Stimulated activated naive CD4-positive, alpha-beta T cell treated with Interleukin-2 at 50 U/mL for 16 hours (primary cell): ENCODE data around the gene KIF1B.
"Not testable (repeated sequence)": the region's sequence is repeated elsewhere in the genome, so short reads cannot be mapped to it uniquely, and the experiment has no call there.

Experiments
- DNase-seq: peaks from one replicate; lab custom pipeline; 2025; lab: John Stamatoyannopoulos, UW

KIF1B gene

DNA sequence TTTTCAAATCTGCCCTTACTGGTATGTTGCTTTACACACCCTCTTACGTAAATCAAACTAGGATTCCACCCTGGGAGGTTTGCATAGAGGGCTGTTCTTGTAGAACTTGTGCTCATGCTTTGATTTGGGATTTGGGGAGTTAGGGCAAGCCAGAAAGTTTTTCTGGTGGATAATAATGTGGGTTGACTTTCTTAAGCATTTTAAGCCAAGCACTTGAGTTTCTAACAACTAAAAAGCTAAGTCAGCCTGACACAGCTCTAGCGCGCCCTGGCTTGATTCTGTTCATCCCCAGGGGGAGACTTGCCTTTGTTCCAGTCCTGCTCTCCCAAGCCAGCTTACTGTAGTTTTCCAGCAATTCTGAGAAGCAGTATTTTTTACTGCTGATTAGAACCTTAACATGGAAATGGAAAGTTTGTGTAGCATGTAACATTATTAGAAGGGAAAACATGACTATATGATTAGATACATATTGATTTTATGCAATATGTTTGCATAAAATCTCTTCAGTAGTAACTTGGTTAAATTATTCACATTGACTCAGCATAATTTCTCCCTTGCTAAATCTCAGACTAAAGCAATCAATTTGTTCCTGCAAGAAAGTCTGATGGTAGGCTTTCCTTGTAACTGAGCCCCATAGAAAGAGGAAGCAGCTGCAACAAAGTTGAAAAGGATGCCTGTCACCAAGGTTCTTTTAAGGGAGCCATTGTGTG lies 177.5 kb downstream of the KIF1B start:
- DNase-seq = no peak

DNA sequence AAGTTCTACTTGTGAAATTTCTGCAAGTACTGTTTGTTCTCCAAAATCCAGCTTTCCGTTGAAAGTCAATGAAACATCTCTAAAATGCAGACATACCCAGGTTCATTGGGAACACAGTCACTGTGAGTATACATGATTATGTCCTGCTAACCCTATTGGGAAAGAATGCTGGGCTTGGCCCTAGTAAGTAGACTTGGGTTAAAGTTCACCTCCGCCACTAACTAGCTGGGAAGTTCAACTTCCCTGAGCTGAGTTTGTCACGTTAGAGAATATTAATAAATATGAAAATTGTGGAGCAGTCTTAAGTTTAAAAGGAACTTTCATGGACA lies 178.0 kb downstream of the KIF1B start:
- DNase-seq = no peak

DNA sequence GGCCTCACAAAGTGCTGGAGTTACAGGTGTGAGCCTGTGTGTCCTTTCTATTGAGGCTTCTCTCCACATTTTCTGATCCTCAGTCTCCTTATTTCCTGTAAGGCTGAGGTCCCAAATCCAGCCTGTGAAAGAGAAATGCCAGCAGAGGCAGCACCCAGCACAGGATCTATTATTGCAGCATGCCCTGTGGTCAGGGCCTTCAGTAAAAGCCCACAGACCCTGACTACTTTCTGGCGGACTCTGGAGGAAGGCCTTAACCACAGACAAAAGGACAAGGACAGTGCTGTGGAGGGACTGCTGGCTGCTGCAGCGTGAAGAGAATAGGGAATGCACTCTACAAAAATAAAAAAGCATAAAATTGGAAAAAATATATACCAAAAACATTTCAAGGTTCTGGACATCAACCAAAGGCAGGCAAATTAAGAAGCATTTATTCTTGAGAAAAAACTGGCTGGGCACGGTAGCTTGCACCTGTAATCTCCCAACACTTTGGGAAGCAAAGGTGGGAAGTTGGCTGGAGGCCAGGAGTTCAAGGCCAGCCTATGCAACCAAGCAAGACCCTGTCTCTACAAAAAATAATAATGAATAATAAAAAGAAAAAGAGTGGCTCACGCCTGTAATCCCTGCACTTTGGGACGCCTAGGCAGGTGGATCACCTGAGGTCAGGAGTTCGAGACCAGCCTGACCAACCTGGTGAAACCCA lies 179.1 kb downstream of the KIF1B start:
- no peak for DNase-seq

DNA sequence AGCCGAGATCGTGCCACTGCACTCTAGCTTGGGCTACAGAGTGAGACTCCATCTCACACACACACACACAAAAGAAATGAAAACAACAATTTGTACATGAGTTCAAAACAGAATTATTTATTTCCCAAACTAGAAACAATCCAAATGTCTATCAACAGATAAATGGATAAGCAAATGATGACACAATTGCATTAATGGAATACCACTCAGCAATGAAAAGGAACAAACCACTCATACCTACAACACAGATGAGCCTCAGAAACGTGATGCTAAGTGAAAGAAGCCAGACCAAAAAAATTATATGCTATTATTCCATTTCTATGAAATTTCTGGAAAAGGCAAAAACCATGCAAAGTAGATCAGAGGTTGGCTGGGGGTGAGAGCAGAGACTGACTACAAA lies 186.5 kb downstream of the KIF1B start:
- no peak for DNase-seq

DNA sequence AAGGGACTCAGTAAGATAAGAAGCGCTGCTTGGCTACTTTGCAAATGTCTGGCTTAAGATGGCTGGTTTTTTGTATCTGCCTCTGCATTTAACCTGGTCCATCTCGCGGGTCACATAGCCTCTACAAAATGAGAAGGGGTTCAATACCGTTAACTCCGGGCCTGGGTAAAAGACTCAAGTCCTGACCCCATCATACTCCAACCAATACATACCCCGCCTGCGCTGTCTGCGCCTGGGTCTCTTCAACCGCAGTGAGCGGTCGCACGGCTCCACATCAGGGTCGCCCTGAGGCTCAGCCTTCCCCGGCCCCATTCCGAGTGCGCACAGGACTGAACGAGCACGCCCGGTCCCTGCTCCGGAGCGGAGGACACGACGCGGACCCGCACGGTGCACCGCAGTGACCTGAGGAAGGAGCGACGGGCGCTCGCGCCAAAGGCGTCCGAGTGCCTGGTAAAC lies 187.9 kb downstream of the KIF1B start:
- DNase-seq = no peak

DNA sequence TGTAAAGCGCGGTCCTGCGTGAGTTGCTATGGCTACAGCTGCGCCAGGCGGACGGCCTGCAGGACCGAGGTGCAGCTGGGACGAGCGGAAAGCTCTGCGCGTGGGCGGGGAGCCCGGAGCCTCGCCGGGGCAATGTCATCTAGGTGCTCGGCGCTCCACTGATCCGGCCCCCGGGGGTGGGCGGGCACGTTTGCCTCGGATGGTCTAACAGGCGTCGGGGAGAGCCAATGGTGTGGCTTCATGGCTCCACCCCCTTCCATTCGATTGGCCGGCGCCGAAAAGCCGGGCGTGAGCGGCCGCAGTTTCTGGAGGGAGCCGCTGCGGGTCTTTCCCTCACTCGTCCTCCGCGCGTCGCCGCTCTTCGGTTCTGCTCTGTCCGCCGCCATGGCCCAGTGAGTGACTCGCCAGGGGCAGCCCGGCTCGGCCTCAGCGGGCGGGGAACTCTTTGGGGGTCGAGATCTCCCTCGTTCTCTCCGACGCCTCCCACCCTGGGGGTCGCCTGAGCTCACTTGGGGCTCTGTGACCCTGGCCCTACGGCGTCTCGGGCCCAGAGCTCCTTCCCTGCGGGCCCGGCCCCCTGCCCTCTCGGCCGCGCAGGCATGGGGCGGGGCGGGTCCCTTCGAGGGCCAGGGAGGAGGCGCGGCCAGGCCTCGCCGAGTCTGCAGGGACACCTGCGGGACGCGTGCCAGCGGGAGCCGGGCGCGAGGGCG lies 188.5 kb downstream of the KIF1B start, which contains the start of gene PGD:
TSS of gene PGD (plus strand) at position 331 of the 710 bp plus-strand sequence. CDS start at position 385, 54 bp downstream.
- peak; percentile 97 for DNase-seq

DNA sequence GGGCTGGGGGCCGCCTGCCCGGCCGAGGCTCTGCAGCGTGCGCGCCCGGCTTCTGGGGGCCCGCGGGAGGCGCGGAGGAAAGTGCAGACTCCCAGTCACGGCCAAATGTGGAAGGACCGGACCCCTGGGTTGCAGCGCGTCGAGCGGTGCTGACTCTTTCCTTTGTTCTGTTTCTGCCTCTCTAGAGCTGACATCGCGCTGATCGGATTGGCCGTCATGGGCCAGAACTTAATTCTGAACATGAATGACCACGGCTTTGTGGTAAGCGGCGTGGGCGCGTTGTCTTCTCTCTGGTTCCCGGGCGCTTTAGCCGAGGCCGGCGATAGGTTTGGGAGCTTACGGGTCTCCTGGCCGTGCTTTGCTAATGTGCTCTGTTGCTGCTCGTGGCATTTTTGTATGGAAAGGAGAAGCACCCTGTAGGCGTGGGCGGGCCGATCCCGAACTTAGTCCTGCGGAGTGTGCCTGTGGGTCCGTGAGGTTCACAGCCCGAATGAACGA lies 189.1 kb downstream of the KIF1B start:
- no peak for DNase-seq

DNA sequence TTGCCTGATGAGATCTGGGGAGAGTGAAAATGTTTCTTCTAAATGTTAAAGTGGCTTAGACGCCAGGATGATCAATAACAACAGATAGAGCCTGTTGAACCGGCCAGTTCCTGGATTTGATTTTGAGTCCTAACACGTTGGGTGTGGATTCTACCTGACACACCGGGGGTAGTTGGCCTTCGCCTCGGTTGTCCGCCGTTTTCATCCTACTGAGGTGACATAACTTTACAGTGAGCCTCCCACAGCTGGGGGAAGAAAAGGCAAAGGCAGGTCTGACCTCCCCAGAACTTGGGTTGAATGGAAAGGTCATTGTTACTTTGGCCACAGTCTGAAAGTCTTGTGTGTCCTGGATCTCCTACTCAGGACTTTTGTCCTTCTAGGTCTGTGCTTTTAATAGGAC lies 189.6 kb downstream of the KIF1B start:
- no peak for DNase-seq

DNA sequence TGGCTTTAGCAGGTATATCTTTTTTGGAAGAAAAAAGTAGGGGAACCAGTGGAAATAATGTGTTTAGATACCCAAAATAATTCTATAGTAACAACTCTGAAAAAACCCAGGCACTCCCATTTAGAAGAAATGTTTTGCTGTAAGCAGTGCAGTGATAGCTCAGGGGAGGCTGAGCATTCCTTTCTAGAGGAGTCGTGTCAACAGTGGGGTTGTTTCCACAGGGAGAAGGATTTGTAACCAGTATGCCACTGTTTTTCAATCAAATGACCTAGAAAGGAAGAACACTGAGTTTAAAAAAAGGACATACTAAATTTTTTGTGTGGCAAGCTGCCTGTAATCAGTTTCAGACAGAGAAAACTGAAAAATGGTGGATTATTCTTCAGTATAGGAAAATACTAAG lies 190.9 kb downstream of the KIF1B start:
- no peak for DNase-seq

DNA sequence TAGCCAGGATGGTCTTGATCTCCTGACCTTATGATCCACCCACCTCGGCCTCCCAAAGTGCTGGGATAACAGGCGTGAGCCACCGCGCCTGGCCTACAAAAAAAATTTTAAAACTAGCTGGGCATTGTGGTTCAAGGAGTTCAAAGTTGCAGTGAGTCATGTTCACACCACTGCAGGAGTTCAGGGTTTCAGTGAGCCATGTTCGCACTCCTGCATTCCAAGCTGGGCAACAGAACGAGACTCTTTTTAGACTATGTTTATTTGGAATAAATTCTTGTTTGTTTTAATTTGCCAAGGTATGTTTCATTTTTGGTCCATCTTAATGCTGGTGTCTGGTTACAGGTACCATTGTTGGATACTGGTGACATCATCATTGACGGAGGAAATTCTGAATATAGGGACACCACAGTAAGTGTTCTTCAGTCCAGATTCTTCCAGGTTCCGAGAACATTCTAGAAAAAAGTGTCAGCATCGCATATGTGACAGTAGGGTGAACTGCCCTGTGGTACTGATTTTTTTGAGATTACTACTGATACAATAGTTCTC lies 192.4 kb downstream of the KIF1B start:
- DNase-seq = no peak

DNA sequence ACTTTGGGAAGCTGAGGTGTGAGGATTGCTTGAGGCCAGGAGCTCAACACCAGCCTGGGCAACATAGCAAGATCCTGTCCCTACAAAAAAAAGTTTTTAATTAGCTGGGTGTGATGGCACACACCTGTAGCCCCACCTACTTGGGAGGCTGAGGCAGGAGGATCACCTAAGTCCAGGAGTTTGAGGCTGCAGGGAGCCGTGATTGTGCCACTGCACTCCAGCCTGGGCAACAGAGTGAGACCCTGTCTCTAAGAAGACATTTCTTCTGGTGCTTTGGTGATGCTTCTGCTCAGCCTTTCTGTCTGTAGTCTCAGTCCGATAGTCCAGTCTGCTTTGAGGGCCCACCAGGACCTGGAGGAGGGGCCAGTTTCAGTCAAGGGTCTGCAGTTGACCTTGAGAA lies 196.8 kb downstream of the KIF1B start:
- no peak for DNase-seq

DNA sequence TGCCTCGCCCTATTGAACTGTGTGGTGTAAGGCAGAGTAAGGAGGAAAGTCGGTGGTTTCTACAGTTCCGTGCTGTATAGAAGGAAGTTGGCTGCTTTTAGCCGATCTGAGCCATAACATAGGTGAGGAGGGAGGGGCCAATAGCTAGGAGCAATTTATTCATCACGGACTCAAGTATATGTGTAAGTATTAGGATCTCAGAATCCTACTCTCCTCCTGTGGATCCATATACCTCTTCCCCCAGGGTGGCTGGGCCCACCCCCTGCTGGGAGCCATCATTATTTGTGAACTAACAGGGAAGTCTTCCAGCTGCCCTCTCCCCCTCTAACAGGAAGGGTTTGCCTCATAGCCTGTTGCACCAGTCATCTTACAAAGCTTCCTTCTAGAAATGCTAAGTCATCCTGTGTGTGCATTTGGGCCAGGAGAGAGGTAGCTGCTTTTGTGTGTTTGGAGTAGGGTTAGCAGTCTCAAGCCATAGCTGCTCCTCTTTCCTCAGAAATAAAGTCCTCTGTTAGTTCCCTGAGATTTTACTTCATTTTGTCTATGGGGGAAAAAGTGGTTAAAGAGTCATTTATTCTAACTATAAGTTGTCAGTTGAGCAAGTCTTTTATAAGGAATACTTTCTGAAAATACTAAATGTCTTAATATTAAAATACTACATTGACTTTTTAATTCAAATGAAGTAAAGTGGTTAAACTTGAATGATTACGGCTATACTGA lies 205.0 kb downstream of the KIF1B start:
- no peak for DNase-seq

DNA sequence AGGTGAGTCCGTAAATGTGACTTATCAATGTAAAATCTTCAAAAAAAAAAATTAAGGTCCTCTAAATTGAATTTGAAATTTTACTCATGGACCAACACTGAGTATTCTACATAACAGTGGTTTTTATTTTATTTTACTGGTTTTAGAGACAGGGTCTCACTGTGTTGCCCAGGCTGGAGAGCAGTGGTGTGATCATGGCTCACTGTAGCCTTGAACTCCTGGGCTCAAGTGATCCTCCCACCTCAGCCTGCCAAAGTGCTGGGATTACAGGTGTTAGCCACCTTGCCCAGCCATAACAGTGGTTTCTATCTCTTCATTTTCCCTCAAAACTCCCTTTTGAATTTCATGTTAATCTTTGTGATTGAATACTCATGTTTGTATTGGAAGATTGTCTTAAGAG lies 205.6 kb downstream of the KIF1B start:
- DNase-seq = not testable (repeated sequence)

DNA sequence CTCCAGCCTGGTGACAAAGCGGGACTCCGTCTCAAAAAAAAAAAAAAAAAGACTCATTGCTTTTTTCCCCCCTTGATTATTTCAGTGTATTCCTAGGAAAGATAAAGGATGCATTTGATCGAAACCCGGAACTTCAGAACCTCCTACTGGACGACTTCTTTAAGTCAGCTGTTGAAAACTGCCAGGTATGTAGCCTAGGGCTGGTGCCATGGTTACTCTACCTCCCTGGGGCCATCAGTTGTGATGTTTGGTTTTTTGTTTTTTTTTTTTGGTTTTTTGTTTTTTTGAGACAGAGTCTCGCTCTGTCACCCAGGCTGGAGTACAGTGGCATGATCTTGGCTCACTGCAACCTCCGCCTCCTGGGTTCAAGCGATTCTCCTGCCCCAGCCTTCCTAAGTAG lies 208.4 kb downstream of the KIF1B start:
- not testable (repeated sequence) for DNase-seq

DNA sequence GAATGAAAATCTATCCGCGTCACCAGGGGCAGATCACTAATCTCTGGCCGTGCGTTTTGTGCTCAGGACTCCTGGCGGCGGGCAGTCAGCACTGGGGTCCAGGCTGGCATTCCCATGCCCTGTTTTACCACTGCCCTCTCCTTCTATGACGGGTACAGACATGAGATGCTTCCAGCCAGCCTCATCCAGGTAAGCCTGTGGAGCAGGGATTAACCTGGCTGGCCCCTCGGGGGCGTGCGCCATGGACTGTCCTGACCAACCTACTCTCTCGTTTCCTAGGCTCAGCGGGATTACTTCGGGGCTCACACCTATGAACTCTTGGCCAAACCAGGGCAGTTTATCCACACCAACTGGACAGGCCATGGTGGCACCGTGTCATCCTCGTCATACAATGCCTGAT lies 209.0 kb downstream of the KIF1B start:
- DNase-seq = no peak

DNA sequence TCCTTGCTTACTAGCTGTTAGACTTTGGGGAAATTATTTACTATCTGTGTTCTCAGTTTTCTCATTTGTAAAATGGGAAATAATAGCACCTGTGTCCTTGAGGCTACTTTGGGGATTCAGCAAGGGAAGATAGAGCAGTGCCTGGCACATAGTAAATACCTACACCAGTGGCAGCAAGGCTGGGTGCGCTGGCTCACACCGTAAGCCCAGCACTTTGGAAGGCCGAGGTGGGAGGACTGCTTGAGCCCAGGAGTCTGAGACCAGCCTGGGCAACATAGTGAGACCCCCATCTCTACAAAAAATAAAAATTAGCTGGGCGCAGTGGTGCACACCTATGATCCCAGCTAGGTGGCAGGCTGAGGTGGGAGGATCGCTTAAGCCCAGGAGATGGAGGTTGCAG lies 211.3 kb downstream of the KIF1B start:
- DNase-seq = no peak

DNA sequence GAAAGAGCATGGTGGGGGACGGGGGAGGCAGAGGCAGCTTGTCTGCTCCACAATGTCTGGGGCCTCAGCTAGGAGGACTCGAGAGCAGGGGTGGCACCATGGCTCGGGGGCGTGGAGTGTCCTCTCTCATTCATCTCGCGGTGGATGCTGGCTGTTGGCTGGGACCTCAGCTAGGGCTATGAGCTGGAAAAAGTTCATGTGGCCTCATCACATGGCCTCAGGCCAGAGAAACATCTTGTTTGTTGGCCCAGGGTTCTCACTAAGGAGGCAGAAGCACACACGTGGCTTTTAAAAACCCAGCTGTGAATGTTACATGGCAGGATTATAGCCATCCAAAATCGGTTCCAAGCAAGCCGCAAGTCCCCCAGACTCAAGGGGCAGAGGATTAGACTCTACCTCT lies 213.7 kb downstream of the KIF1B start:
- no peak for DNase-seq

DNA sequence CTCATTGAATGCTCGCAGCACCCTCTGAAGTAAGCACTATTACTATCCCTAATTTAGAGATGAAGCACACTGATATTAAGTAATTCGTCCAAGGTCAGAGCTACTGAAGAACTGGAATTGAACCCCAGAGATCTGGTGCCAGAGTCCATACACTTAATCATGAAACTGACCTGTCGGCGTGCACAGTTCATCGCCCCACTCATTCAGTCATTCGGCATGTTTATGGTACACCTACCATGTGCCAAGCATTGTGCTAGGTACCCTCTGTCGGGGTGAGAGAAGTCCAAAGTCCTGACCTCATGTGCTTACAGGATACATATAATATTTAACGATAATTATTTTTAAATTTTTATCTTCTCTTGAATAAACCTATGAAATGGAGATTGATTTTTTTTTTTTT lies 214.3 kb downstream of the KIF1B start:
- no peak for DNase-seq

DNA sequence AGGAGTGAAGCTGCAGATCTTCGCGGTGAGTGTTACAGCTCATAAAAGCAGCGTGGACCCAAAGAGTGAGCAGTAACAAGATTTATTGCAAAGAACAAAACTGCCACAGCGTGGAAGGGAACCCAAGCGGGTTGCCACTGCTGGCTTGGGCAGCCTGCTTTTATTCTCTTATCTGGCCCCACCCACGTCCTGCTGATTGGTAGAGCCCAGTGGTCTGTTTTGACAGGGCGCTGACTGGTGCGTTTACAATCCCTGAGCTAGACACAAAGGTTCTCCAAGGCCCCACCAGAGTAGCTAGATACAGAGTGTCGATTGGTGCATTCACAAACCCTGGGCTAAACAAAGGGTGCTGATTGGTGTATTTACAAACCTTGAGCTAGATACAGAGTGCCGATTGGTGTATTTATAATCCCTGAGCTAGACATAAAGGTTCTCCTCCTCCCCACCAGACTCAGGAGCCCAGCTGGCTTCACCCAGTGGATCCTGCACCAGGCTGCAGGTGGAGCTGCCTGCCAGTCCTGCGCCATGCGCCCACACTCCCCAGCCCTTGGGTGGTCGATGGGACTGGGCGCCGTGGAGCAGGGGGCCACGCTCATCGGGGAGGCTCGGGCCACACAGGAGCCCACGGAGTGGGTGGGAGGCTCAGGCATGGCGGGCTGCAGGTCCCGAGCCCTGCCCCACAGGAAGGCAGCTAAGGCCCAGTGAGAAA lies 215.6 kb downstream of the KIF1B start:
- not testable (repeated sequence) for DNase-seq

DNA sequence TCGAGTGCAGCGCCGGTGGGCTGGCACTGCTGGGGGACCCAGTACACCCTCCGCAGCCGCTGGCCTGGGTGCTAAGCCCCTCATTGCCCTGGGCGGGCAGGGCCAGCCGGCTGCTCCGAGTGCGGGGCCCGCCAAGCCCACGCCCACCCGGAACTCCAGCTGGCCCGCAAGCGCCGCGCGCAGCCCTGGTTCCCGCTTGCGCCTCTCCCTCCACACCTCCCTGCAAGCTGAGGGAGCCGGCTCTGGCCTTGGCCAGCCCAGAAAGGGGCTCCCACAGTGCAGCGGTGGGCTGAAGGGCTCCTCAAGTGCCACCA lies 216.1 kb downstream of the KIF1B start:
- not testable (repeated sequence) for DNase-seq

DNA sequence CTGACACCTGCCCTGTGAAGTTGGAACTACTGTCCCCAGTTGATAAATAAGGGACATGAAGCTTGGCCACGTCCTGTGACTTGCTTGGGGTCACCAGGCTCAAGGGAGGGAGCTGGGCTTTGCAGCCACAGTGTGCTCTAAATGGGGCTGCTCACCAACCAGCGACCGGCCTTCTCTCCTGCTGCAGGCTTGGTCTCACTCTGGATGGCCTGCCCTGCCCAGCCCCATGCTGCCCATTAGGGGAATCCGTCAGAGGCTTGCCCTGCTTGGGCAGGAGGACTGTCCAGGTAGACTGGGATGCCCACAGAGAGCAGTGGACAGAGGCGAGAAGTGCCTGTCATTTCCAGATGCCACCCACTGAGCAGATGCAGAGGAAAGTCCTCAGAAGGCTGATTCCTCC lies 218.6 kb downstream of the KIF1B start:
- no peak for DNase-seq

DNA sequence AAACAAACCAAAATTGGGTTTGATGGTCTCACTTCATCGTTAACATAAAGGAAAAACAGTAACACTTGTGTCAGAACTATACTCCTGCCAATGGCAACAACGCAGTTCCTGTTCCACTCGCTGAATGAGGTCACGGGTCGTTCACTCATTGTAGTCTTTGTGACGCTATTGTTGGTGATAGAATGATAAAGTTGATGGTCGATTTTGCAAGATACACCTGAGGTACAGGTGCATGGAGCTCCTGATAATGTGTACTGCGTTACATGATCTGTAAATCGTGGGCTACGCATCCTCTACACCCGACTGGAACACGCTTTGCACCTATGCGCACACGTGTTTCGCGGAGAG lies 219.5 kb downstream of the KIF1B start:
- no peak for DNase-seq
